Endothelial cell (in vitro differentiated cells): ENCODE measurements around the gene KLHL30. TPM values are rescaled to one million over a fixed set of nuclear protein-coding genes. Genes with fewer than 3 reads are reported as not detected.

Experiments used
- DNase-seq: peaks from one replicate; pipeline ENCODE4 v3.0.0; 2021; ENCODE audit warnings: low spot score
- H3K27ac Mint-ChIP-seq: one replicate; pipeline ENCODE4 v1.8.0; 2021; ENCODE audit warnings: mixed read lengths, inconsistent platforms; ENCODE audit not compliant: unreplicated experiment
- H3K27me3 Mint-ChIP-seq: one replicate; pipeline ENCODE4 v1.8.0; 2021; ENCODE audit warnings: mild to moderate bottlenecking, moderate library complexity, mixed read lengths, inconsistent platforms; ENCODE audit not compliant: unreplicated experiment
- H3K36me3 Mint-ChIP-seq: one replicate; pipeline ENCODE4 v1.8.0; 2021; ENCODE audit warnings: mild to moderate bottlenecking, low read depth, mixed read lengths, inconsistent platforms; ENCODE audit not compliant: unreplicated experiment
- H3K4me1 Mint-ChIP-seq: one replicate; pipeline ENCODE4 v1.8.0; 2021; ENCODE audit warnings: mild to moderate bottlenecking, mixed read lengths, inconsistent platforms; ENCODE audit not compliant: unreplicated experiment
- H3K4me3 Mint-ChIP-seq: one replicate; pipeline ENCODE4 v1.8.0; 2021; ENCODE audit warnings: mild to moderate bottlenecking, mixed read lengths, inconsistent platforms; ENCODE audit not compliant: unreplicated experiment
- H3K9me3 Mint-ChIP-seq: one replicate; pipeline ENCODE4 v1.8.0; 2021; ENCODE audit warnings: mixed read lengths, inconsistent platforms; ENCODE audit not compliant: unreplicated experiment
- total RNA-seq: library from RNA; stranded (reverse); fragmentation: NEBNext Ultra II Directional; extraction: Animal tissue kit (Norgen Biotek cat#: 25700); gene quantifications from one replicate; pipeline ENCODE4 v1.2.1, GENCODE V29; 2021; ENCODE audit not compliant: unreplicated experiment
- TF ChIP-seq, protein P1 (sequence below): fragments of 200-600 bp; sonication (generic); IDR thresholded peaks from one replicate; pipeline ENCODE4 v1.5.0; 2021; ENCODE audit warnings: antibody characterized with exemption; ENCODE audit not compliant: unreplicated experiment

The KLHL30 gene
- total RNA-seq, 1 donor from 2014 or later, result not detected

DNA sequence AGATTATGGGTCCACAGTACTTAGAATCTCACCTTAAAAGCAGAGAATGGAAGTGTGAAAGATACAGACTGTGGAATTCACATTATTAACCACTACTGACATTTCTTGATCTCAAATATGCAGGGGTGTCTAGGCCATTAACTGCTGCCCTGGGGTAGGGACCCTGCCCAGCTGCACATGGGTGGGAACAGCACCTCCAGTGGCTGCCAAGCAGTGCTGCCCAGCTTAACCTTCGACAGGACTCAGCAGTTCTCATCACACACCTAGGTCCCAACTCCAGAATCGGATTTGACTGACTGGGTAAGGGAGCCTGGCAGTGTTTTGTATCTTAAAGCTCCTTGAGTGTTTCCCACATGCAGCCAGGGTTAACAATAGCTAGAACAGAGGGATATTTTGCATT lies 35.2 kb downstream of the KLHL30 start:
- no peaks in the 10 kb centered on the region for H3K9me3 Mint-ChIP-seq
- TF ChIP-seq, protein P1, sequence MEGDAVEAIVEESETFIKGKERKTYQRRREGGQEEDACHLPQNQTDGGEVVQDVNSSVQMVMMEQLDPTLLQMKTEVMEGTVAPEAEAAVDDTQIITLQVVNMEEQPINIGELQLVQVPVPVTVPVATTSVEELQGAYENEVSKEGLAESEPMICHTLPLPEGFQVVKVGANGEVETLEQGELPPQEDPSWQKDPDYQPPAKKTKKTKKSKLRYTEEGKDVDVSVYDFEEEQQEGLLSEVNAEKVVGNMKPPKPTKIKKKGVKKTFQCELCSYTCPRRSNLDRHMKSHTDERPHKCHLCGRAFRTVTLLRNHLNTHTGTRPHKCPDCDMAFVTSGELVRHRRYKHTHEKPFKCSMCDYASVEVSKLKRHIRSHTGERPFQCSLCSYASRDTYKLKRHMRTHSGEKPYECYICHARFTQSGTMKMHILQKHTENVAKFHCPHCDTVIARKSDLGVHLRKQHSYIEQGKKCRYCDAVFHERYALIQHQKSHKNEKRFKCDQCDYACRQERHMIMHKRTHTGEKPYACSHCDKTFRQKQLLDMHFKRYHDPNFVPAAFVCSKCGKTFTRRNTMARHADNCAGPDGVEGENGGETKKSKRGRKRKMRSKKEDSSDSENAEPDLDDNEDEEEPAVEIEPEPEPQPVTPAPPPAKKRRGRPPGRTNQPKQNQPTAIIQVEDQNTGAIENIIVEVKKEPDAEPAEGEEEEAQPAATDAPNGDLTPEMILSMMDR, result no peak
- peaks cover 9% of the 10 kb centered on the region for H3K27me3 Mint-ChIP-seq
- peaks cover 10% of the 10 kb centered on the region for H3K4me1 Mint-ChIP-seq
- H3K4me3 Mint-ChIP-seq, result peak overlapping the region; percentile 21
- H3K36me3 Mint-ChIP-seq, result peaks cover 36% of the 10 kb centered on the region
- H3K27ac Mint-ChIP-seq, result no peak overlapping the region
- no peak for DNase-seq

DNA sequence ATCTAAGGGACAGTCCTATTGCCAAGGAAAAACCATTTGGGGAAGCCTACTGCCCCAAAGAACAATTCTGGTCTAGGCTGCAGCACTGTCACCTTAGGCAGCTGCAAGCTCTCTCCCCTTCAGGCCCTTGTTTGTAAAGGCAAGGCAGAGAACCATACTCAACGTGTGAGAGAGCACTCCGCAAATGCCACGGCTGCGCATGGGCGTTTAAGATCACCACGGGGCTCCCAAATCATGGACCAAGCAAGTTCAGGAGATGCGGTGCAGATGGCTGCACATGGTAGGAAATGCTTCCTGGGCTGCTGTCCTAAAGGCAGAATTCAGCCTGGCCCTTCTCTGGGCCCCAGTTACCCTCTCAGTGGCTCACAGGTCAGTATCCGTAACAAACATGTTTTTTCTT lies 35.8 kb downstream of the KLHL30 start:
- Mint-ChIP-seq H3K27me3 (peaks cover 9% of the 10 kb centered on the region), H3K4me1 (peaks cover 10% of the 10 kb centered on the region), H3K9me3 (no peaks in the 10 kb centered on the region), H3K4me3 (no peak overlapping the region), H3K36me3 (peaks cover 42% of the 10 kb centered on the region), H3K27ac (no peak overlapping the region)
- DNase-seq, result no peak
- TF ChIP-seq, protein P1, result no peak

DNA sequence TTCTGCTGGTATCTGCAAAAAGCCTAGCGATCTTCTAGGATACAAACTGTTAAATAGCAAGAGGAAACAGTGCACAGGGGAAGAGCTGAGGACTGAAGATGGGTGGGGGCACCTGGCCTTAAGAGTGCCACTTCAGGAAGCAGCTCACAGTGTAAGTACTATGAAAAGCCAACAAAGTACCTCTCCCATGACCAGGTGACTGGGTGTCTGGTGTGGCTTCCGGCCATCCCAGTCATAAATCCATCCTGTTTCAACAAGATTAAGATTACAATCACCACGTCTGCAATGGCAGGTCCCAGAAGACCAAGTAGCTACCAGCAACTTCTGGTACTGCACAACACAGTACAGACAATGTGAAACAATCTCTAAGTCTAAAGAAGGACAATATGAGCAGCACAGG lies 36.2 kb downstream of the KLHL30 start:
- DNase-seq, result no peak
- Mint-ChIP-seq H3K27ac (no peak overlapping the region), H3K36me3 (peaks cover 44% of the 10 kb centered on the region), H3K9me3 (no peaks in the 10 kb centered on the region), H3K4me1 (peaks cover 10% of the 10 kb centered on the region), H3K27me3 (peaks cover 9% of the 10 kb centered on the region), H3K4me3 (no peak overlapping the region)
- TF ChIP-seq, protein P1, result no peak

DNA sequence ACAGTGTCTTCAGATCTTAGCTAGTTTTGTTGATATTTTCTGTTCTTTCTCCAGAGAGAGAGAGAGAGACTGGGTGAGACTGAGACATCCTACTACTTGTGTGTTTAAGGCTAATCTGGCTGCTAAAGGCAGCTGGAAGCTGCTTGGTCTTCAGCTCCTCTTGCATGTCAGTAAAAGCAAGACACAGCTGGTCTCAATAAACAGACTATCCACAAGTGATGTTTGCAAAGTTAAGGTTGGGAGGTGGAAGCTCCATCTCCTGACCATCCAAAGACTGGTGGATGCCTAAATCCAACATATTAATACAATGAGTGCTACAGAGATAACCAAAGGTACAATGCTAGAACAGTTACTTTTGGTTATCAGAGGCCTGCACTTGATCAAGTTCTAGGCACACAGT lies 38.1 kb downstream of the KLHL30 start:
- H3K36me3 Mint-ChIP-seq, result peaks cover 55% of the 10 kb centered on the region
- H3K9me3 Mint-ChIP-seq, result no peaks in the 10 kb centered on the region
- H3K4me1 Mint-ChIP-seq, result peaks cover 6% of the 10 kb centered on the region
- H3K27ac Mint-ChIP-seq, result no peak overlapping the region
- TF ChIP-seq, protein P1, result no peak
- DNase-seq, result no peak
- H3K27me3 Mint-ChIP-seq, result peaks cover 8% of the 10 kb centered on the region
- no peak overlapping the region for H3K4me3 Mint-ChIP-seq

DNA sequence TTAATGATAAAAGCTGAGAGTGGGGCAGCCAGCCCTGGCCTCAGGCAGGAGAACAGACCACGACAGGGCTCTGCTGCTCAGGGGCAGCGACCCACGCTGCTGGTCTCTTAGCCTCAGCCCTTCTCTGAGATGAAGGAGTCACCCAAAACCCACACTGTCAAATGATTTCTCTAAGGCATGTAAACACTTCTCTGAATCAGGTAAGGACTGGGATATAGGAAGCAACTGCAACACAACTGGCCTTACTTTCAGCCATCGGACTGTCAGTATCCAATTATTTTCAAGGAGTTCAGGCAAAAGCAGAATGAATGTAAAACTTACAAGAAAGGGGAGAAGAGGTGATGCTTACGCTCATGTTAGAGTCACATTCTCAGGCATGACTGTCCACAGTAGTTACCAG lies 42.1 kb downstream of the KLHL30 start:
- Mint-ChIP-seq H3K9me3 (no peaks in the 10 kb centered on the region), H3K4me1 (no peaks in the 10 kb centered on the region), H3K27ac (no peak overlapping the region), H3K27me3 (peaks cover 1% of the 10 kb centered on the region), H3K36me3 (peaks cover 60% of the 10 kb centered on the region), H3K4me3 (no peak overlapping the region)
- DNase-seq, result no peak
- TF ChIP-seq, protein P1, result no peak
